ENCODE results near the gene PRDX1.
"Not testable (repeated sequence)": the region's sequence is repeated elsewhere in the genome, so short reads cannot be mapped to it uniquely, and the experiment has no call there.

The PRDX1 gene

GRCh38 chr1:45493116-45493697 is 28.5 kb downstream of the PRDX1 start:
- no peak for TF ChIP-seq TARDBP (IDR thresholded peaks at IDR 0.05)
- TF ChIP-seq PKNOX1 (IDR thresholded peaks at IDR 0.05) = 0 out of 2 replicates have a peak, but pooled peaks have one; percentile 20
- POLR2A ChIA-PET = interaction anchor here (0.6 to 4.8 kb wide), 5 partner anchors 28 to 482 kb away, joined by 3 to 28 read pairs (median 14); partner anchors contain the start of genes HECTD3, MUTYH, PRDX1 and TOE1
- peak; percentile 25 for DNase-seq (ENCODE audit: extremely low spot score)
- CTCF ChIA-PET = interaction anchor here (0.6 to 2.6 kb wide), 15 partner anchors 17 to 706 kb away, joined by 3 to 38 read pairs (median 5); partner anchors contain the start of genes MUTYH and UROD

- POLR2A ChIA-PET = interaction anchor here (0.6 to 4.8 kb wide), 5 partner anchors 28 to 481 kb away, joined by 3 to 28 read pairs (median 14); partner anchors contain the start of genes HECTD3, MUTYH, PRDX1 and TOE1
- CTCF ChIA-PET = interaction anchor here (0.6 to 2.6 kb wide), 13 partner anchors 92 to 480 kb away, joined by 3 to 38 read pairs (median 5); partner anchors contain the start of genes MUTYH and UROD
- TF ChIP-seq BHLHE40 (IDR thresholded peaks at IDR 0.05; ENCODE audit: borderline replicate concordance) = no peak
- TF ChIP-seq FOXM1 (IDR thresholded peaks at IDR 0.05; ENCODE audit: borderline replicate concordance) = no peak
- no peak for TF ChIP-seq L3MBTL2 (conservative IDR thresholded peaks at IDR 0.05)
- TF ChIP-seq TARDBP (IDR thresholded peaks at IDR 0.05) = no peak
- no peak for TF ChIP-seq HDGF (IDR thresholded peaks at IDR 0.05; ENCODE audit: borderline replicate concordance)
- no peak for TF ChIP-seq SUZ12 (IDR thresholded peaks at IDR 0.05)
- no peak for TF ChIP-seq ZNF384 (IDR thresholded peaks at IDR 0.05)
- TF ChIP-seq ARNT (IDR thresholded peaks at IDR 0.05) = no peak
- no peak for TF ChIP-seq LEF1 (IDR thresholded peaks at IDR 0.05; ENCODE audit: borderline replicate concordance)
- DNase-seq (ENCODE audit: extremely low spot score) = no peak
These were observed 29.0 kb downstream of the PRDX1 start for GRCh38 chr1:45492691-45493090.

- POLR2A ChIA-PET = interaction anchor here (1.0 to 4.8 kb wide), 8 partner anchors 9 to 660 kb away, joined by 3 to 36 read pairs (median 15); partner anchors contain the start of genes CCDC163, HECTD3, MMACHC and MUTYH
- CTCF ChIA-PET = interaction anchor here (0.7 to 2.6 kb wide), 5 partner anchors 21 to 152 kb away, joined by 3 to 38 read pairs (median 4); partner anchors contain the start of genes MUTYH and TOE1
- TF ChIP-seq TARDBP (IDR thresholded peaks at IDR 0.05) = no peak
- TF ChIP-seq HDGF (IDR thresholded peaks at IDR 0.05; ENCODE audit: borderline replicate concordance) = no peak
- TF ChIP-seq SP1 (IDR thresholded peaks at IDR 0.05) = no peak
- TF ChIP-seq ZNF384 (IDR thresholded peaks at IDR 0.05) = no peak
- TF ChIP-seq ARNT (IDR thresholded peaks at IDR 0.05) = no peak
- no peak for TF ChIP-seq FOXM1 (IDR thresholded peaks at IDR 0.05; ENCODE audit: borderline replicate concordance)
- no peak for TF ChIP-seq L3MBTL2 (conservative IDR thresholded peaks at IDR 0.05)
- no peak for TF ChIP-seq NFRKB (IDR thresholded peaks at IDR 0.05)
- TF ChIP-seq CTBP1 (IDR thresholded peaks at IDR 0.05; ENCODE audit: borderline replicate concordance) = no peak
- TF ChIP-seq ELF4 (IDR thresholded peaks at IDR 0.05) = no peak
- no peak for TF ChIP-seq FOXA1 (IDR thresholded peaks at IDR 0.05)
- no peak for TF ChIP-seq SUZ12 (IDR thresholded peaks at IDR 0.05)
- TF ChIP-seq LEF1 (IDR thresholded peaks at IDR 0.05; ENCODE audit: borderline replicate concordance) = no peak
- DNase-seq (ENCODE audit: extremely low spot score) = no peak
These were observed 30.0 kb downstream of the PRDX1 start for GRCh38 chr1:45491487-45492260.

GRCh38 chr1:45490626-45491486 is 30.8 kb downstream of the PRDX1 start, which contains the start of gene TESK2:
TSS of gene TESK2 (minus strand) at chr1:45491163. CDS start at chr1:45457785, 33,378 bp downstream.
- DNase-seq (ENCODE audit: extremely low spot score) = peak; percentile 94
- TF ChIP-seq SP1 (IDR thresholded peaks at IDR 0.05) (peak; percentile 91), ELF4 (IDR thresholded peaks at IDR 0.05) (no peak), SUZ12 (IDR thresholded peaks at IDR 0.05) (no peak), TARDBP (IDR thresholded peaks at IDR 0.05) (no peak), ARNT (IDR thresholded peaks at IDR 0.05) (no peak), LEF1 (IDR thresholded peaks at IDR 0.05; ENCODE audit: borderline replicate concordance) (no peak), FOXM1 (IDR thresholded peaks at IDR 0.05; ENCODE audit: borderline replicate concordance) (no peak), PKNOX1 (IDR thresholded peaks at IDR 0.05) (peak; percentile 99), CTBP1 (IDR thresholded peaks at IDR 0.05; ENCODE audit: borderline replicate concordance) (no peak), BHLHE40 (IDR thresholded peaks at IDR 0.05; ENCODE audit: borderline replicate concordance) (no peak), L3MBTL2 (conservative IDR thresholded peaks at IDR 0.05) (peak; percentile 98)
- ChIA-PET CTCF (interaction anchor here (0.7 to 2.2 kb wide), 7 partner anchors 21 to 151 kb away, joined by 3 to 7 read pairs (median 4); partner anchors contain the start of genes MUTYH and TOE1), POLR2A (interaction anchor here (0.6 to 4.8 kb wide), 11 partner anchors 10 to 659 kb away, joined by 3 to 36 read pairs (median 7); partner anchors contain the start of genes CCDC163, HECTD3, MMACHC and MUTYH)

GRCh38 chr1:45490121-45490625 is 31.5 kb downstream of the PRDX1 start:
- no peak for DNase-seq (ENCODE audit: extremely low spot score)
- no peak for TF ChIP-seq BHLHE40 (IDR thresholded peaks at IDR 0.05; ENCODE audit: borderline replicate concordance)
- TF ChIP-seq SUZ12 (IDR thresholded peaks at IDR 0.05) = no peak
- no peak for TF ChIP-seq CTBP1 (IDR thresholded peaks at IDR 0.05; ENCODE audit: borderline replicate concordance)
- TF ChIP-seq NFRKB (IDR thresholded peaks at IDR 0.05) = no peak
- no peak for TF ChIP-seq PKNOX1 (IDR thresholded peaks at IDR 0.05)
- no peak for TF ChIP-seq ELF4 (IDR thresholded peaks at IDR 0.05)
- TF ChIP-seq ZNF384 (IDR thresholded peaks at IDR 0.05) = no peak
- TF ChIP-seq HDGF (IDR thresholded peaks at IDR 0.05; ENCODE audit: borderline replicate concordance) = no peak
- TF ChIP-seq TARDBP (IDR thresholded peaks at IDR 0.05) = no peak
- no peak for TF ChIP-seq FOXM1 (IDR thresholded peaks at IDR 0.05; ENCODE audit: borderline replicate concordance)
- no peak for TF ChIP-seq FOXA1 (IDR thresholded peaks at IDR 0.05)
- no peak for TF ChIP-seq FOXK2 (IDR thresholded peaks at IDR 0.05)
- ChIA-PET CTCF (interaction anchor here (0.7 to 1.2 kb wide), 3 partner anchors 101 to 130 kb away, joined by 3 to 5 read pairs (median 5); no protein-coding TSS in a partner anchor), POLR2A (interaction anchor here (0.6 to 4.8 kb wide), 8 partner anchors 10 to 479 kb away, joined by 3 to 36 read pairs (median 10); partner anchors contain the start of genes CCDC163, HECTD3, MMACHC and MUTYH)

GRCh38 chr1:45489379-45489778 is 32.3 kb downstream of the PRDX1 start:
- CTCF ChIA-PET = interaction anchor here (0.9 to 1.0 kb wide), 3 partner anchors 124 to 164 kb away, joined by 3 to 5 read pairs (median 3); no protein-coding TSS in a partner anchor
- not testable (repeated sequence) for DNase-seq (ENCODE audit: extremely low spot score)
- POLR2A ChIA-PET = interaction anchor here (4.0 to 4.8 kb wide), 4 partner anchors 11 to 478 kb away, joined by 14 to 36 read pairs (median 22); partner anchors contain the start of genes CCDC163, HECTD3, MMACHC and MUTYH

Data from HEK293T (cell line).